H9 (cell line): ENCODE results near the gene PPP2R3B. TPM values are rescaled to one million over a fixed set of nuclear protein-coding genes. Genes with fewer than 3 reads are reported as not detected.

Experiments used
- DNase-seq: peaks from one replicate; pipeline ENCODE4 v3.0.0-alpha.2; 2017
- H2AFZ ChIP-seq: one replicate; pipeline ENCODE4 v1.6.1; 2013; ENCODE audit warnings: mild to moderate bottlenecking, low read length, control low read depth, moderate library complexity
- H2AK5ac ChIP-seq: 2 replicates; pipeline ENCODE4 v1.6.1; 2013; ENCODE audit warnings: low read length, control low read depth, mixed read lengths; ENCODE audit not compliant: insufficient read length
- H2BK120ac ChIP-seq: one replicate; pipeline ENCODE4 v1.6.1; 2013; ENCODE audit warnings: low read depth, mild to moderate bottlenecking, low read length, control low read depth, inconsistent platforms; ENCODE audit not compliant: poor library complexity, severe bottlenecking
- H2BK12ac ChIP-seq: 2 replicates; pipeline ENCODE4 v1.6.1; 2013; ENCODE audit warnings: low read length, control low read depth, mixed read lengths, low read depth; ENCODE audit not compliant: insufficient read length
- H2BK15ac ChIP-seq: 2 replicates; pipeline ENCODE4 v1.6.1; 2013; ENCODE audit warnings: low read depth, low read length, control low read depth
- H2BK20ac ChIP-seq: one replicate; pipeline ENCODE4 v1.6.1; 2013; ENCODE audit warnings: low read depth, mild to moderate bottlenecking, low read length, control low read depth, inconsistent platforms; ENCODE audit not compliant: poor library complexity, severe bottlenecking
- H2BK5ac ChIP-seq: 2 replicates; pipeline ENCODE4 v1.6.1; 2013; ENCODE audit warnings: low read length, control low read depth, mixed read lengths; ENCODE audit not compliant: insufficient read length
- H3K14ac ChIP-seq: 2 replicates; pipeline ENCODE4 v1.6.1; 2013; ENCODE audit warnings: low read length, control low read depth; ENCODE audit not compliant: insufficient read depth
- H3K18ac ChIP-seq: 2 replicates; pipeline ENCODE4 v1.6.1; 2013; ENCODE audit warnings: low read depth, mild to moderate bottlenecking, mixed read lengths, low read length, control low read depth; ENCODE audit not compliant: insufficient read length
- H3K23ac ChIP-seq: 2 replicates; pipeline ENCODE4 v1.6.1; 2013; ENCODE audit warnings: low read length, control low read depth, mixed read lengths, low read depth; ENCODE audit not compliant: insufficient read length
- H3K23me2 ChIP-seq: 2 replicates; pipeline ENCODE4 v1.6.1; 2013; ENCODE audit warnings: low read depth, mild to moderate bottlenecking, mixed read lengths, low read length, control low read depth; ENCODE audit not compliant: insufficient read length, poor library complexity, severe bottlenecking
- H3K27ac ChIP-seq: 2 replicates; pipeline ENCODE4 v1.5.1; 2013; ENCODE audit warnings: low read length, control low read depth, mixed read lengths, low read depth; ENCODE audit not compliant: insufficient read length
- H3K27me3 ChIP-seq: 2 replicates; pipeline ENCODE4 v1.6.1; 2013; ENCODE audit warnings: low read length, control low read depth, inconsistent platforms; ENCODE audit not compliant: insufficient read depth
- H3K4ac ChIP-seq: 2 replicates; pipeline ENCODE4 v1.6.1; 2013; ENCODE audit warnings: low read depth, mild to moderate bottlenecking, control low read depth, inconsistent platforms, low read length, moderate library complexity
- H3K4me1 ChIP-seq: 2 replicates; pipeline ENCODE4 v1.6.1; 2013; ENCODE audit warnings: low read length, control low read depth, inconsistent platforms; ENCODE audit not compliant: insufficient read depth
- H3K4me2 ChIP-seq: 2 replicates; pipeline ENCODE4 v1.6.1; 2013; ENCODE audit warnings: low read length, control low read depth, mixed read lengths; ENCODE audit not compliant: insufficient read length, insufficient read depth
- H3K56ac ChIP-seq: 2 replicates; pipeline ENCODE4 v1.6.1; 2013; ENCODE audit warnings: low read depth, mild to moderate bottlenecking, mixed read lengths, low read length, control low read depth; ENCODE audit not compliant: insufficient read length
- H3K79me1 ChIP-seq: 2 replicates; pipeline ENCODE4 v1.6.1; 2013; ENCODE audit warnings: low read depth, mild to moderate bottlenecking, moderate library complexity, low read length, control low read depth, inconsistent platforms; ENCODE audit not compliant: insufficient read depth, poor library complexity, severe bottlenecking
- H3K79me2 ChIP-seq: 2 replicates; pipeline ENCODE4 v1.6.1; 2013; ENCODE audit warnings: low read length, control low read depth, inconsistent platforms; ENCODE audit not compliant: insufficient read depth
- H3K9ac ChIP-seq: 2 replicates; pipeline ENCODE4 v1.6.1; 2013; ENCODE audit warnings: low read length, control low read depth, mixed read lengths; ENCODE audit not compliant: insufficient read length; ENCODE audit errors: extremely low read depth
- H3K9me3 ChIP-seq: one replicate; pipeline ENCODE4 v1.6.1; 2013; ENCODE audit warnings: low read depth, low read length, inconsistent platforms; ENCODE audit not compliant: control insufficient read depth
- H3T11ph ChIP-seq: one replicate; pipeline ENCODE4 v1.6.1; 2013; ENCODE audit warnings: mild to moderate bottlenecking, low read length, control low read depth, inconsistent platforms
- H4K20me1 ChIP-seq: one replicate; pipeline ENCODE4 v1.6.1; 2013; ENCODE audit not compliant: control insufficient read depth, insufficient read length, insufficient read depth
- H4K5ac ChIP-seq: 2 replicates; pipeline ENCODE4 v1.6.1; 2013; ENCODE audit warnings: low read depth, mild to moderate bottlenecking, mixed read lengths, low read length, control low read depth; ENCODE audit not compliant: insufficient read length
- H4K8ac ChIP-seq: replicated peaks from 2 replicates; pipeline ENCODE4 v1.6.1; 2013; ENCODE audit warnings: low read length, control low read depth, mixed read lengths, low read depth; ENCODE audit not compliant: insufficient read length
- H4K91ac ChIP-seq: 2 replicates; pipeline ENCODE4 v1.6.1; 2013; ENCODE audit warnings: low read depth, mild to moderate bottlenecking, moderate library complexity, mixed read lengths, low read length, control low read depth; ENCODE audit not compliant: insufficient read length
- H3K27ac Mint-ChIP-seq, 3 experiments: 2 replicates in 2 of 3; 3 replicates in 1 of 3; pipeline ENCODE4 v1.8.0; 2020 to 2021; ENCODE audit warnings: mixed read lengths in 3 of 3, mild to moderate bottlenecking in 1 of 3, moderate library complexity in 1 of 3
- H3K27me3 Mint-ChIP-seq: 2 replicates; pipeline ENCODE4 v1.8.0; 2021; ENCODE audit warnings: low read depth, mild to moderate bottlenecking, moderate library complexity, mixed read lengths
- H3K36me3 Mint-ChIP-seq, 3 experiments: 2 replicates in 2 of 3; 3 replicates in 1 of 3; pipeline ENCODE4 v1.8.0; 2020 to 2021; ENCODE audit warnings: low read depth in 3 of 3, mixed read lengths in 3 of 3; ENCODE audit not compliant: insufficient read depth in 1 of 3
- H3K4me1 Mint-ChIP-seq, 2 experiments: 2 replicates each; pipeline ENCODE4 v1.8.0; 2020; ENCODE audit warnings: mixed read lengths in 2 of 2
- H3K4me3 Mint-ChIP-seq, 2 experiments: 2 replicates in 1 of 2; 3 replicates in 1 of 2; pipeline ENCODE4 v1.8.0; 2020 to 2021; ENCODE audit warnings: mild to moderate bottlenecking in 2 of 2, mixed read lengths in 2 of 2, moderate library complexity in 1 of 2
- H3K9me3 Mint-ChIP-seq, 2 experiments: 2 replicates in 1 of 2; 3 replicates in 1 of 2; pipeline ENCODE4 v1.8.0; 2020; ENCODE audit warnings: mild to moderate bottlenecking in 2 of 2, mixed read lengths in 2 of 2, moderate library complexity in 1 of 2
- WGBS: extraction: QIAGEN DNeasy Blood & Tissue Kit; methylation state at CpG from one replicate; pipeline ENCODE4 v1.1.7; 2013; ENCODE audit warnings: missing lambda C conversion rate, low lambda C conversion rate, mixed read lengths; ENCODE audit not compliant: insufficient read length; ENCODE audit errors: extremely low coverage; 5-methylcytosine and 5-hydroxymethylcytosine counted together
- total RNA-seq: library from RNA; stranded (reverse); gene quantifications from 2 replicates; pipeline ENCODE4 v1.2.1, GENCODE V29; 2021
- TF ChIP-seq, protein P1 (sequence below): fragments of 200-600 bp; sonication (generic); conservative IDR thresholded peaks from 3 replicates; pipeline ENCODE4 v1.8.0; 2021; ENCODE audit warnings: antibody characterized with exemption, mild to moderate bottlenecking

The PPP2R3B gene
- total RNA-seq, 1 experiment from 2014 or later, result 72.1 TPM

- Histone ChIP-seq H3K79me1 (no peaks in the 10 kb centered on the region), H3K27ac (no peak overlapping the region), H3K9ac (no peak overlapping the region), H3K27me3 (no peaks in the 10 kb centered on the region; the same call in 1 of the 2 replicates), H3T11ph (no peak overlapping the region), H3K4me1 (no peaks in the 10 kb centered on the region), H2BK12ac (no peak overlapping the region), H3K14ac (no peak overlapping the region), H3K4ac (no peak overlapping the region), H2AFZ (no peak overlapping the region), H3K18ac (no peak overlapping the region), H2BK5ac (no peak overlapping the region), H2BK15ac (no peak overlapping the region), H3K4me2 (no peak overlapping the region), H3K56ac (no peak overlapping the region), H4K20me1 (peaks cover 4% of the 10 kb centered on the region), H4K5ac (no peak overlapping the region), H3K23ac (no peak overlapping the region), H2BK20ac (no peak overlapping the region), H4K8ac (no peak overlapping the region), H4K91ac (no peak overlapping the region), H3K9me3 (no peaks in the 10 kb centered on the region), H3K23me2 (no peaks in the 10 kb centered on the region), H2BK120ac (no peak overlapping the region), H3K79me2 (no peaks in the 10 kb centered on the region), H2AK5ac (no peak overlapping the region)
- Mint-ChIP-seq H3K4me3 (no peak overlapping the region), H3K4me1 (peaks cover 4 to 9% of the 10 kb centered on the region in 2 experiments), H3K9me3 (peaks cover under 1 to 6% of the 10 kb centered on the region in 2 experiments; a peak in 4 of 5 replicates), H3K27ac (no peak overlapping the region), H3K27me3 (peaks cover 48% of the 10 kb centered on the region), H3K36me3 (peaks cover 0 to 5% (median 0%) of the 10 kb centered on the region in 3 experiments; a peak in 1 of 7 replicates)
- WGBS, result no CpG with 5 or more reads among the region's 2 CpGs
- no peak for DNase-seq
- TF ChIP-seq, protein P1, sequence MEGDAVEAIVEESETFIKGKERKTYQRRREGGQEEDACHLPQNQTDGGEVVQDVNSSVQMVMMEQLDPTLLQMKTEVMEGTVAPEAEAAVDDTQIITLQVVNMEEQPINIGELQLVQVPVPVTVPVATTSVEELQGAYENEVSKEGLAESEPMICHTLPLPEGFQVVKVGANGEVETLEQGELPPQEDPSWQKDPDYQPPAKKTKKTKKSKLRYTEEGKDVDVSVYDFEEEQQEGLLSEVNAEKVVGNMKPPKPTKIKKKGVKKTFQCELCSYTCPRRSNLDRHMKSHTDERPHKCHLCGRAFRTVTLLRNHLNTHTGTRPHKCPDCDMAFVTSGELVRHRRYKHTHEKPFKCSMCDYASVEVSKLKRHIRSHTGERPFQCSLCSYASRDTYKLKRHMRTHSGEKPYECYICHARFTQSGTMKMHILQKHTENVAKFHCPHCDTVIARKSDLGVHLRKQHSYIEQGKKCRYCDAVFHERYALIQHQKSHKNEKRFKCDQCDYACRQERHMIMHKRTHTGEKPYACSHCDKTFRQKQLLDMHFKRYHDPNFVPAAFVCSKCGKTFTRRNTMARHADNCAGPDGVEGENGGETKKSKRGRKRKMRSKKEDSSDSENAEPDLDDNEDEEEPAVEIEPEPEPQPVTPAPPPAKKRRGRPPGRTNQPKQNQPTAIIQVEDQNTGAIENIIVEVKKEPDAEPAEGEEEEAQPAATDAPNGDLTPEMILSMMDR, result no peak
These were observed 44.9 kb upstream of the PPP2R3B start for GRCh38 chrX:431492-432111.
